GM19397 (cell line): ENCODE measurements around the gene ARHGAP42.

Source experiments
- ATAC-seq: cut with Tn5 transposase; IDR thresholded peaks from one replicate; pipeline ENCODE4 v1.9.1; 2021; ENCODE audit warnings: mild to moderate bottlenecking, moderate library complexity; ENCODE audit not compliant: unreplicated experiment

Gene ARHGAP42

DNA sequence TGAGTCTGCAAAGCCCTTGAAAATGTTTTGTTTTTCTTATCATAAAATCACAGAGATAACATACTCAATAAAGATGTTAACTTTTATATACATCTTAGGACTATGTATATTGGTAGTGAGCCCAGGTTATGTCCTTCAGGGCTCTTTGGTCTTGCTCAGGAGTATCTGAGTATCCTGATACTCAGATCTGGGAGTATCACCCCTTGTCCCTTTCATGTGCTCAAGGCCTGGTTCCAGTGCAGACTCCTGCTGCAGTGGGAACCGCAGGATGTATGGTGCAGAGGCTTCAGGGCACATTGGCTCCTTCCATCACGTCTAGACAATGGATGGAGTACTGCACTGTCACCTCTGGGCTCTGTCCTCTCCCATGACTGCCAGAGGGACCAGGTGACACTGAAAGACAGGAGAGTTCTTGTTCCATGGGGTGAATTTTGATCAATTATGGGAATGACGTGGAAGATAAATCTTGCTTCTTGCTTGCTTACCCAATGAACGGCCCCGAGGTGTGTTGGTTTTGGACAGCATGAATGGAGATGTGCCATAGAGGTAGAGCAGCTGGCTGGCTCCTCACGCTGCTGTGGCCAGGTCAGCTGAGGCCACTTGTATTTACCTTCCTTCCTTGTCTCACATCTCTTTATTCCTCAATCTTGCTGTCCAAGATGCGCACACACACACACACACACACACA, 215.5 kb downstream of the ARHGAP42 start:
- no peak for ATAC-seq

GRCh38 chr11:100903284-100903683, 216.2 kb downstream of the ARHGAP42 start:
- ATAC-seq: no peak

- no peak for ATAC-seq
Measured at GRCh38 chr11:100905684-100906083, 218.6 kb downstream of the ARHGAP42 start.

- ATAC-seq: peak; percentile 52
Measured at GRCh38 chr11:100908746-100909145, 221.7 kb downstream of the ARHGAP42 start.

- peak; percentile 84 for ATAC-seq
Measured at GRCh38 chr11:100910808-100911207, 223.7 kb downstream of the ARHGAP42 start.

DNA sequence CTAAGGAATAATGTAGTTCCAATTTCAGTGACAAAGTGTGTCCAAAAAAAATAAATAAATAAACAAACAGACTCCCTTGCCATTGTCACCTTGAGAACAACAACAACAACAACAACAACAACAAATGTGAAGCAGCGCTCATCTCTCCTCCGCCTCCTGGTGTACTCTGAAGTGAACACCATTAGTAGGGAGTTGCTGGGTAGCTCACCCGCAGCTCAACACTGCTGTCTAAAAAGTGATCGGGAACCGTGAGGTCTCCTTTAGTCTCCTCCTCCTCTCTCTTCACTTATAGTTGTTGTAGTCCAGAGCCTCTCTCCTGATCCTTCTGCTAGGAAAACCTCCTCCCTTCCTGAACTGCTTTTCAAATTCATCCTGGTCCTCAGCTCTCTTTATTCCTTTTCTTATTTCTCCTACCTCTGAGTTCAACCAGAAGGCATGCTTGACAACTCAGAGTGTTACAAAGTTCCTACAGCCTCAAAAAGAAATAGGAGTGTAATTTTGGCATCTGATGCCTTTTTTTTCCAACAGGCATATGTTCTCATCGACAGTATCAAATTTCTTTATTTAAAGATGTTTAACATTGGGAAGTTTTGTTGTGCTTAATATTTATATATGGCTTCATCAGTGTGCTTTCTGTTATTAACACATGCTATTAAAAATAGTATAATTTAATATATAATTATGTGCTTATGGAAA, 227.5 kb downstream of the ARHGAP42 start:
- no peak for ATAC-seq

DNA sequence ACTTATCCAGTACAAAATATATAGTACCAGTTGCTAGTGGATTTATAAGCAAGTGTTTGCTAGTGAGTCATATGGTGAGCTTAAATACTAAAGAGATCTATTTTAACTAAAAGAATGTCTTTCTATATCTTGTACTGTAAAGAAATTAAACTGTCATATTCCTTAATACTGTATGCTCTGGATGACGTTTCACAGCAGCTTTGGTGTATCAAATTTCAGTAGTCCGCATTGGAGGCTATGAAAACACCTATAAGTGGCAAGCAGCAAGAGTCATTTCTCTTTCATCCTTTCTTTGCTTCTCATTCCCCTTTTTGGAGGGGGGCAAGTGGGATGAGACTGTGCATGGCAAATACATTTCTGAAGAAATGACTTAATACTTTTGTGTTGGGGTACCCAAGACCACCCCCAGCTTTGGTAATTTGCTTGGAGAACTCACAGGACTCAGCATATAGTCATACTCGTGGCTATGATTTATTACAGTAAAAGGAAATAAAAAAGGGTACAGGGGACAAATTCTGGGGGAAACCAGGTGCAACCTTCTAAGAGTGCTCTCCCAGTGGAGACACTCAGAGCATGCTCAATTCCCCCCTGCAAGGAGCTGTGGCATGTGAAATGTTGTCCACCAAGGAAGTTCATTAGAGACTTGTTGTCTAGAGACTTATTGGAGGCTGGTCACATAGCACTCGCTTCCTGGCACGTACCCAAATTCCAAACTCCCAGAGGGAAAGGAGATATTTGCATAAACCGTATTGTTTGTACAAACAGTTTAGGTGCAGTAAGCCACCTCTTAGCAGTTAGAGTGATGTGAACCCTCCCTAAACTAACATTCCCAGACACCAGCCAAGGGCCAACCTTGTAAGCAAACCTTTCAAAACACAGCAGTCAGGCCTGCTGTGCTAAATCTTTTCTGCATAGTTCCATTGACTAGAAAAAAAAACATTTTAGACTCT, 231.7 kb downstream of the ARHGAP42 start:
- ATAC-seq: no peak

DNA sequence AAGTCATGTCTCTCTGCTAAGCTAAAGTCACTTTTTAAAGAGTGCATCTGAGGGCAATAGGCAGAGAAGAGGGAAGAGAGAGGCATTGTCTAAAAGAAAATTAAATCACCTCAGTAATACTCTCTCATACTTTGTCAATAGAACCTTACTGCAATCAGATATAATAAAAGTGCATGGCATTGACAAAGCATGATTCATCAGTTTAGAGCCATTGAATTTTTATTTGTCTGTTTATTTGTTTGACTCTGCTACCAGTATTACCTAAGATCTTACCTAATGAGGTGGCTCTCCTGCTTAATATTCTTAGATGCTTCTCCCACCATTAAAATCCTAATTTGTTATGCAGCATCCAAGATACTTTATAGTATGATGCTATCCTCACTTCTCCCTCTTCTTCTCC, 233.5 kb downstream of the ARHGAP42 start:
- ATAC-seq: no peak

DNA sequence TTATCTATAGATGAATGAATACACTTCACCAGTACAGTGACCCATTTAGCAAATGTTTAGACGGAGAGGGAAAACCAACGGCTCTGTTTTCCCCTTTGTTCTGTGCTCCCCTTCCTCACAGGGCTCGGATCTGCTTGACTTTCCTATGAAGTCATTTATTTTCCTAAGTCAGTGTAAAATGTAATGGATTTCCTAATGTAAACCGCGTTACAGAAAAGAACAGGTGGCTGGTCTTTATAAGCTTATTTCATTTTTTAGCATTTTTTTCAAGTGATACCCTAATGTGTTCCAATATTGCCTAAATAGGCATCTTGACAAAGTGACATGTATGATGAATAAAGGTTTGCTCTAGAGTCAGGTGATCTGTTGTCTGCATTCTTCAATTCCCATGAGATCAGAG, 235.0 kb downstream of the ARHGAP42 start:
- ATAC-seq: no peak

DNA sequence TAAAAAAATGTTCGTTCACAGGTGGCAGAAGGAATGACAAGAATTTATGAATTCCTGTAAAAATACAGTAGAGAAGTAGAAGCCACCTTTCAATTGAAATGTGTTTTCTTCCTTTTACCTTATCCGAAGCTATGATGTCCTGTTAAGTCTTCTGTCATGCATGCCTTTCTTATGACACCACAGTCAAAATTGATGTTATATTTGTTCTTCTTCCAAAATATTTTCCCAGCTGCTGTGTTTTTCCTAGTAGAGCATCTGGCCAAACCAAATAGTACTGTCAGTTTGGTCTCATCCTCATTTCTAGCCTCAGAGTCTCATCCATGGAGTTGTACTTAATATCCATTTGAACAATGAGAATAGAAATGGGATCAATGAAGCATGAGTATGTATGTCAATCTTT, 236.5 kb downstream of the ARHGAP42 start:
- no peak for ATAC-seq

DNA sequence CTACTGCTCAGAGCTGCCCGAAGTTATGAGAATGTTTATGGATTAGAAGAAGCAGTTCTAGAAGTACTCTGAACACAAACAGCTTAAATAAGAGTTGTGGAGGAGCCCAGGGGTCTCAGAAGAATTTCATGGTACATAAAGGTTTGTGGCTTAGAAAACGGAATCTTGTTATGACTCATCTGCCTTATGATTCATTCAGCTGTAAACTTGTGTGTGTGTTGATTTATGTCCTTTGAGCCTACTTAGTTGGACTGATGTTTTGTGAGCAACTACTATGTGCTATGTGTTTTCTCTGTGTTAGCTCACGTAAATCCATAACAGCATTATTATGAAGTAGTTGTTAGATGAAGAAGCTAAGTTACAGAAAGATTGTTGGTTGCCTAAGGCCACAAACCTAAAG, 238.8 kb downstream of the ARHGAP42 start:
- peak; percentile 85 for ATAC-seq

- no peak for ATAC-seq
Measured at GRCh38 chr11:100927579-100927978, 240.5 kb downstream of the ARHGAP42 start.

GRCh38 chr11:100928426-100928825, 241.3 kb downstream of the ARHGAP42 start:
- ATAC-seq: no peak

GRCh38 chr11:100929377-100929776, 242.3 kb downstream of the ARHGAP42 start:
- ATAC-seq: no peak

- no peak for ATAC-seq
Measured at GRCh38 chr11:100930185-100930778, 243.2 kb downstream of the ARHGAP42 start.

GRCh38 chr11:100932474-100933100, 245.5 kb downstream of the ARHGAP42 start:
- ATAC-seq: no peak

GRCh38 chr11:100936781-100937180, 249.7 kb downstream of the ARHGAP42 start:
- no peak for ATAC-seq

GRCh38 chr11:100939571-100939970, 252.5 kb downstream of the ARHGAP42 start:
- no peak for ATAC-seq

DNA sequence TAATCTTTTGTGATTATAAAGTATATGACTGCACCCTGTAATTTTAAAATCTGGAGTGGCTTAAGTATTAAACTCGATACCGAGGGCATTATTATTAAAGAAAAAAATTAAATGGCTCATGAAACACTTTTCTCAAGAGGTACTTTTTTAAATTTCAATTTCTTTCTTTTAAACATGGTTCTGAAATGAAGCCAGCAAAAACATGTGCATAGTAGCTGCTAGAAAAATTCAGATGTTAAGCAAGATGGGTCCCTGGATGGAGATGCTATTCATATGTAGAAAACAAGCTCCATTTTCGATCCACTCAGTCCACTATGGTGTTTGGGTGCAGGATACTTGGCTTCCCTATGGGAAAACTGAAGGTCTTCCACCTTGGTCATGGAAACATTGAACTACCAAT, 253.0 kb downstream of the ARHGAP42 start:
- no peak for ATAC-seq

- ATAC-seq: no peak
Measured at GRCh38 chr11:100941033-100941432, 253.9 kb downstream of the ARHGAP42 start.

DNA sequence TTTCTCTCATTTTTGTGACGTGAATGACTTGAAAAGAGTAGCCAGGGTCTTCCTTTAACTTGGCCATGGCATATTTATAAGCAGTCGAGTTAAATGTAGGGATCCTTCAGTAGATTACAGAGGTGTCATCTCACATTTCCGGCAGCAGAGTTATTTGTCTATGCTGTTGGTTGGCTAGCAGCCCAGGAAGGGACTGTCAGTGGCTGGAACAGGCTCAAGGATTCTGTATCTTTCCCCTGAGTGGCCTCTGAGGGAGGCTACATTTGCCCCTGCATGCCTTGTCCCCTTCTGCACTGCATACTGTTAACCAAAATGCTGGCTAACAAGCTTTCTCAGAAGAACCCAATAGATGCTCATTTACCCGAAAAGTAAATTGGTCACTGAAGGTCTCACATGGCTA, 254.9 kb downstream of the ARHGAP42 start:
- no peak for ATAC-seq
